Trophoblast cell (in vitro differentiated cells and primary cell): ENCODE data around the gene SH2D3A.

ENCODE experiments used
- DNase-seq, 2 donors: peaks; one replicate each; pipeline ENCODE4 v3.0.0-alpha.2; 2016
- H2AFZ ChIP-seq: 2 replicates; pipeline ENCODE4 v1.6.1; 2013; ENCODE audit warnings: low read length, moderate library complexity, mild to moderate bottlenecking; ENCODE audit not compliant: insufficient read depth, poor library complexity
- H2AK5ac ChIP-seq: 2 replicates; pipeline ENCODE4 v1.6.1; 2013; ENCODE audit warnings: mild to moderate bottlenecking, low read length
- H2BK120ac ChIP-seq: 2 replicates; pipeline ENCODE4 v1.6.1; 2013; ENCODE audit warnings: low read length, mild to moderate bottlenecking, moderate library complexity; ENCODE audit not compliant: insufficient read depth, poor library complexity
- H2BK12ac ChIP-seq: 2 replicates; pipeline ENCODE4 v1.6.1; 2013; ENCODE audit warnings: mild to moderate bottlenecking, low read length, moderate library complexity
- H2BK5ac ChIP-seq: 2 replicates; pipeline ENCODE4 v1.6.1; 2013; ENCODE audit warnings: low read length, low read depth, moderate library complexity, mild to moderate bottlenecking; ENCODE audit not compliant: poor library complexity
- H3K14ac ChIP-seq: 2 replicates; pipeline ENCODE4 v1.6.1; 2013; ENCODE audit warnings: mild to moderate bottlenecking, low read length
- H3K18ac ChIP-seq: 2 replicates; pipeline ENCODE4 v1.6.1; 2013; ENCODE audit warnings: mild to moderate bottlenecking, low read length
- H3K23ac ChIP-seq: 2 replicates; pipeline ENCODE4 v1.6.1; 2013; ENCODE audit warnings: low read length
- H3K27ac ChIP-seq: 2 replicates; pipeline ENCODE4 v1.5.1; 2013; ENCODE audit warnings: low read depth, mild to moderate bottlenecking, inconsistent platforms, low read length, moderate library complexity
- H3K27me3 ChIP-seq: 2 replicates; pipeline ENCODE4 v1.6.1; 2013; ENCODE audit warnings: inconsistent platforms, mild to moderate bottlenecking, low read length, moderate library complexity; ENCODE audit not compliant: insufficient read depth
- H3K36me3 ChIP-seq, 2 experiments: 1 replicate in 1 of 2; 2 replicates in 1 of 2; pipeline ENCODE4 v1.6.1; 2013; ENCODE audit warnings: low read length in 2 of 2, mild to moderate bottlenecking in 2 of 2, moderate library complexity in 1 of 2; ENCODE audit not compliant: insufficient read depth in 2 of 2, control insufficient read depth in 1 of 2
- H3K4ac ChIP-seq: 2 replicates; pipeline ENCODE4 v1.6.1; 2013; ENCODE audit warnings: low read depth, mild to moderate bottlenecking, low read length, moderate library complexity
- H3K4me1 ChIP-seq, 2 experiments: 1 replicate in 1 of 2; 2 replicates in 1 of 2; pipeline ENCODE4 v1.6.1; 2013; ENCODE audit warnings: low read length in 2 of 2, mild to moderate bottlenecking in 2 of 2, moderate library complexity in 1 of 2; ENCODE audit not compliant: insufficient read depth in 2 of 2, control insufficient read depth in 1 of 2
- H3K4me2 ChIP-seq: 2 replicates; pipeline ENCODE4 v1.6.1; 2013; ENCODE audit warnings: inconsistent platforms, mild to moderate bottlenecking, low read length, moderate library complexity
- H3K4me3 ChIP-seq: 2 replicates; pipeline ENCODE4 v1.5.1; 2013; ENCODE audit warnings: mild to moderate bottlenecking, low read depth, low read length, inconsistent platforms
- H3K79me1 ChIP-seq: one replicate; pipeline ENCODE4 v1.6.1; 2013; ENCODE audit warnings: low read length
- H3K79me2 ChIP-seq: 2 replicates; pipeline ENCODE4 v1.6.1; 2013; ENCODE audit warnings: low read length, mild to moderate bottlenecking; ENCODE audit not compliant: control insufficient read depth, insufficient read depth, poor library complexity
- H3K9ac ChIP-seq: 2 replicates; pipeline ENCODE4 v1.6.1; 2013; ENCODE audit warnings: mild to moderate bottlenecking, low read length
- H3K9me3 ChIP-seq: 2 replicates; pipeline ENCODE4 v1.6.1; 2013; ENCODE audit warnings: low read depth, mild to moderate bottlenecking, control low read depth, inconsistent platforms, low read length; ENCODE audit not compliant: insufficient read depth
- H4K12ac ChIP-seq: 2 replicates; pipeline ENCODE4 v1.6.1; 2013; ENCODE audit warnings: low read depth, mild to moderate bottlenecking, low read length, moderate library complexity
- H4K8ac ChIP-seq: 2 replicates; pipeline ENCODE4 v1.6.1; 2013; ENCODE audit warnings: low read depth, mild to moderate bottlenecking, low read length, moderate library complexity
- H4K91ac ChIP-seq: one replicate; pipeline ENCODE4 v1.6.1; 2013; ENCODE audit warnings: low read depth, mild to moderate bottlenecking, low read length, moderate library complexity
- WGBS: extraction: QIAGEN DNeasy Blood & Tissue Kit; methylation state at CpG from one replicate; pipeline ENCODE4 v1.1.7; 2013; ENCODE audit warnings: missing lambda C conversion rate; ENCODE audit not compliant: insufficient read length, insufficient coverage; ENCODE audit errors: extremely low coverage; 5-methylcytosine and 5-hydroxymethylcytosine counted together

SH2D3A gene

DNA sequence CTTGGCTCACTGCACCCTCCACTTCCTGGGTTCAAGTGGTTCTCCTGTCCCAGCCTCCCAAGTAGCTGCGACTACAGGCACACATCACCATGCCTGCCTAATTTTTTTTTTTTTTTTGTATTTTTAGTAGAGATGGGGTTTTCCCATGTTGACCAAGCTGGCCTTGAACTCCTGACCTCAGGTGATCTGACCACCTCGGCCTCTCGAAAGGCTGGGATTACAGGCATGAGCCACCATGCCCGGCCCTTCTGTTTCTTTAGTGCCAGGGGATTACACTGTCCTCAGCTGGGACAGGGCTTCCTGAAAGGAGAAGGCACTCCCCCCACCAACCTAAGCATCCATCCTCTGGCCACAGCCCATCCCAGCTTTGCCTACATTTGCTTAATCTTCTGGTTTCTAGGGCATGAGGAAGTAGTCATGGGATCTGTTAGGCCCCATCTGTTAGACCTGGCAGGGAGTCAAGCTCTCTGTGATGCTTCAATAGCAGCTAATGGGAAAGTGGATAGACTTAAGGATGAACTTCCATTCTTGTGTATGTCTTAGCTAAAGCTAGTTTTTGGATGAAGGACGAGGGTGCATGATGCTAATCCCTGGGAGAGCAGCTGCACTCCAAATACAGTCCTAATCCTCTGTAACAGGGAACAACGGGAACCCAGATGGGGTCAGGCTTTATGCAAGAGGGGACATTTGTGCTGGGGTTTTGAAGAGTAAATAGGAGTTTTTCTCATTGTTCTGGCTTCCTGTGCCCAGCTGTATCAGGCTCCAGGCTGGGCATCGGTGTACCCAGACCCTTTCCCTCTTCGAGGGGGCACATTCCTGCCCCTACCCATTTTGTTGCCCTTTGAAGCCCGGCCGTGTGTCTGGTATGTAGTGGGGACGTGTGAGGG, 7.8 kb upstream of the SH2D3A start:
- H3K18ac ChIP-seq = no peak overlapping the region
- H2AK5ac ChIP-seq = no peak overlapping the region
- no peaks in the 10 kb centered on the region for H3K27me3 ChIP-seq
- no peak overlapping the region for H2BK12ac ChIP-seq
- H3K36me3 ChIP-seq = no peaks in the 10 kb centered on the region
- no peak overlapping the region for H3K4me3 ChIP-seq
- peaks cover 2% of the 10 kb centered on the region for H3K9me3 ChIP-seq
- H3K9ac ChIP-seq = no peak overlapping the region
- H4K8ac ChIP-seq = no peak overlapping the region
- no peak overlapping the region for H3K27ac ChIP-seq
- no CpG with 5 or more reads among the region's 11 CpGs for WGBS
- H3K23ac ChIP-seq = no peak overlapping the region
- no peaks in the 10 kb centered on the region for H3K79me1 ChIP-seq
- no peak overlapping the region for H2BK5ac ChIP-seq
- H4K91ac ChIP-seq = no peak overlapping the region
- no peaks in the 10 kb centered on the region for H3K4me1 ChIP-seq
- no peak overlapping the region for H4K12ac ChIP-seq
- no peak overlapping the region for H2BK120ac ChIP-seq
- H3K79me2 ChIP-seq = no peaks in the 10 kb centered on the region
- no peak overlapping the region for H2AFZ ChIP-seq
- DNase-seq = no peak
- H3K4me2 ChIP-seq = no peak overlapping the region
- H3K14ac ChIP-seq = no peak overlapping the region
- no peak overlapping the region for H3K4ac ChIP-seq

DNA sequence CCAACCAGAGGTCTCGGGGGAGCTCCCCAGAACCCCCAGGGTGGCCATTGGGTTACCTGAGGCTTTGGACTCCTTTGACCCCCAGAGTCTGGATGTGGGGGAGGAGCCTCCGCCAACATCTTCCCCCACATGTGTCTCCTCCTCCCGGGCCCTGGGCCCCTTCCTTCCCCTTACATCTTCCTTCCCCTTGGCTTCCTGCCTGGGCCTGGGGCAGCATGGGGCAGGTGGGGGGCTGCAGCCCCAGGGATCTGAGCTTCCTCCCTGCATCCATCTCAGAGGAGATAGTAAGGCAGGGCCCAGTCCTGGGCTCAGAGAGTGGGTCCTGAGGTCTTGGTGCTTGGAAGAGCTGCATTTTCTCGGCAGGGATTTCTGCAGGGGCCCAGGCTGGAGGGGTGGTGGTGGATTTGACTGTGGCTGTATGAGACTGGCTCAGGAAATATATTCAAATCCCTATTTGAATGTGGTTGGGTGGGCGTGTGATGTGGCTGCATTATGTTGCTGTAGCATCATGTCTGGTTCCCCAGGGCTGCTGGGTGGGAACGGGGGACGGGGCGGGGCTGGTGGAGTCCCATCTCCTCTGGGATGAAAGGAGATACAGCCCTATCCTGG, 6.2 kb upstream of the SH2D3A start:
- no peaks in the 10 kb centered on the region for H3K27me3 ChIP-seq
- H4K12ac ChIP-seq = no peak overlapping the region
- no peak overlapping the region for H3K4me2 ChIP-seq
- H2BK12ac ChIP-seq = no peak overlapping the region
- no peak overlapping the region for H2BK5ac ChIP-seq
- H3K18ac ChIP-seq = no peak overlapping the region
- no CpG with 5 or more reads among the region's 8 CpGs for WGBS
- H3K36me3 ChIP-seq = no peaks in the 10 kb centered on the region
- H2AFZ ChIP-seq = no peak overlapping the region
- H3K9me3 ChIP-seq = peaks cover 2% of the 10 kb centered on the region
- H3K79me2 ChIP-seq = no peaks in the 10 kb centered on the region
- no peak overlapping the region for H3K23ac ChIP-seq
- no peaks in the 10 kb centered on the region for H3K79me1 ChIP-seq
- no peak overlapping the region for H4K8ac ChIP-seq
- H2BK120ac ChIP-seq = no peak overlapping the region
- H3K9ac ChIP-seq = no peak overlapping the region
- H3K14ac ChIP-seq = no peak overlapping the region
- H3K4me1 ChIP-seq = no peaks in the 10 kb centered on the region
- no peak overlapping the region for H3K27ac ChIP-seq
- DNase-seq = no peak
- no peak overlapping the region for H2AK5ac ChIP-seq
- H3K4me3 ChIP-seq = no peak overlapping the region
- H4K91ac ChIP-seq = no peak overlapping the region
- H3K4ac ChIP-seq = no peak overlapping the region

DNA sequence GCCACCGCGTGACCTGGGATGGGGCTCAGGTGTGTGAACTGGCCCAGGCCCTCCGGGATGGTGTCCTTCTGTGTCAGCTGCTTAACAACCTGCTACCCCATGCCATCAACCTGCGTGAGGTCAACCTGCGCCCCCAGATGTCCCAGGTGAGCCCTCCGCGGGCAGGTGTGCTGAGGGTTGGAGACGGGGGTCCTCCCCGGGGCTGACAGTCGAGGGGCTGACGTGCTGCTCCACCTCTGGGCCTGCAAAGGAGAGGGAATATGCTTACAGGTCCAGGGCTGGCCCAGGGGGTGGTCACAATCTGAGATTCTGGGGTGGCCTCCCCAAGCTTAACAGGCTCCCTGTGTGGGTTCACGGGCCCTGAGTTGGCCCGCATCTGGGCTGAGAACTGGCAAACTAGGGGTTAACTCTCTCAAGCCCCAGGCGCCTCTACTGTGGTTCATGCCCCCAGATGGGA, 5.7 kb upstream of the SH2D3A start:
- H4K8ac ChIP-seq = no peak overlapping the region
- H3K79me2 ChIP-seq = no peaks in the 10 kb centered on the region
- H3K36me3 ChIP-seq = no peaks in the 10 kb centered on the region
- no peak overlapping the region for H2BK120ac ChIP-seq
- no peak overlapping the region for H2BK12ac ChIP-seq
- no peak overlapping the region for H3K4me3 ChIP-seq
- no peak overlapping the region for H3K27ac ChIP-seq
- no peak overlapping the region for H3K4me2 ChIP-seq
- H3K27me3 ChIP-seq = no peaks in the 10 kb centered on the region
- no peak overlapping the region for H3K9ac ChIP-seq
- no peak overlapping the region for H2AK5ac ChIP-seq
- H2AFZ ChIP-seq = no peak overlapping the region
- H3K14ac ChIP-seq = no peak overlapping the region
- H4K12ac ChIP-seq = no peak overlapping the region
- no peak overlapping the region for H3K18ac ChIP-seq
- H3K79me1 ChIP-seq = peaks cover under 1% of the 10 kb centered on the region
- no peak overlapping the region for H3K4ac ChIP-seq
- no CpG with 5 or more reads among the region's 14 CpGs for WGBS
- peaks cover 2% of the 10 kb centered on the region for H3K9me3 ChIP-seq
- no peak overlapping the region for H4K91ac ChIP-seq
- H2BK5ac ChIP-seq = no peak overlapping the region
- H3K4me1 ChIP-seq = no peaks in the 10 kb centered on the region
- no peak for DNase-seq
- H3K23ac ChIP-seq = no peak overlapping the region

DNA sequence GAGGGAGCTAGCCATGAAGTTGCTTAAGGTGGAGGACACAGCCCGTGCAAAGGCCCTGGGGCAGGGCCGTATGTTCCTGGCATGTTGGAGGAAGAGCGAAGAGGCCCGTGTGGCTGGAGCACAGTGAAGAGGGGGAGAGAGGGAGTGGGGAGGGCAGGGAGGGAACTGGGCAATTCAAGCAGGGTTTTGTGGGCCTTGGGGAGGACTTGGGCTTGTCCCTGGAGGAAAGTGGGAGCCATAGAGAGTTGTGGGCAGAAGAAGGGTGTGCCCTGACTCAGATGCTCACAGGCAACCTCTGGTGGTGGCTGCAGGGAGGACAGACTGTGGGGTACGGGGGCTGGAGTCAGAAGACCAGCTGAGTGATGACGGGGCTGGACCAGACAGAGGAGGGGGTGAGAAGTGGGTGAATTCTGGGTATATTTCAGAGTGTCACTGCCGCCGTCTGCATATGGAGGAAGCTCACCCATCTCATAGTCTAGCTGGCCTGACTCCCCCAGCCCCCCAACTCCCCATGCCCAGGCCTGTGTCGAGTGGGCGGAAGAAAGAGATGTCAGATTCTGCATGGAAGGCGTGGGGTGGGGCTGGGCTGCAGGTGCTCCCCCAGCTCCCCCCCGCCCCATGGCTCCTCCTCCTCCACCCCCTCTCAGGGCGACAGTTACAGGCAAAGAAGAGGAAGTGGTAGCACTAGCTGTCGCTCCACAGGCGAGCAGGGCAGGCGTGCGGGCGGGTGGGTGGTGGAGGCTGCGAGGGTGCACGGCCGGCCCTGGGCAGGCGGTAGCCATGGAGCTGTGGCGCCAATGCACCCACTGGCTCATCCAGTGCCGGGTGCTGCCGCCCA, 5.0 kb upstream of the SH2D3A start, which contains the start of gene VAV1:
Gene VAV1 (plus strand): TSS at position 681 of the 838 bp plus-strand sequence. CDS start 100 bp downstream, at position 781.
- WGBS = no CpG with 5 or more reads among the region's 25 CpGs

More for the DNA sequence above, 5.0 kb upstream of the SH2D3A start, which contains the start of gene VAV1:
- no peaks in the 10 kb centered on the region for H3K79me2 ChIP-seq
- H2AK5ac ChIP-seq = no peak within 1 kb of the TSS
- no peak within 1 kb of the TSS for H4K12ac ChIP-seq
- no peak within 1 kb of the TSS for H2BK120ac ChIP-seq
- H3K4me2 ChIP-seq = no peak within 1 kb of the TSS
- no peak within 1 kb of the TSS for H3K14ac ChIP-seq
- no peak within 1 kb of the TSS for H3K4me3 ChIP-seq
- H3K27ac ChIP-seq = no peak within 1 kb of the TSS
- no peak within 1 kb of the TSS for H3K23ac ChIP-seq
- H4K91ac ChIP-seq = no peak within 1 kb of the TSS
- H3K4me1 ChIP-seq = no peaks in the 10 kb centered on the region
- no peak within 1 kb of the TSS for H3K4ac ChIP-seq
- no peak within 1 kb of the TSS for H2BK12ac ChIP-seq
- peaks cover 3% of the 10 kb centered on the region for H3K79me1 ChIP-seq
- H3K9ac ChIP-seq = no peak within 1 kb of the TSS
- no peak within 1 kb of the TSS for H4K8ac ChIP-seq
- H3K9me3 ChIP-seq = no peaks in the 10 kb centered on the region
- peak in 1 of 2 donors; percentile 30 for DNase-seq
- H3K18ac ChIP-seq = no peak within 1 kb of the TSS
- H3K36me3 ChIP-seq = no peaks in the 10 kb centered on the region
- no peaks in the 10 kb centered on the region for H3K27me3 ChIP-seq
- no peak within 1 kb of the TSS for H2BK5ac ChIP-seq
- H2AFZ ChIP-seq = no peak within 1 kb of the TSS
